ENCODE results near the gene NOL4L. TPM values are rescaled to one million over a fixed set of nuclear protein-coding genes. Genes with fewer than 3 reads are reported as not detected.

Gene NOL4L
- 10.4 TPM for total RNA-seq
- polyA plus RNA-seq (ENCODE audit: insufficient read depth in 1 of 8, insufficient read length in 8 of 8, low replicate concordance in 1 of 8): 10 to 100 TPM; 12.6 to 20.0 (median 16.2) TPM
- long read RNA-seq, donor 1: 0 reads
- long read RNA-seq, donor 2: 0 reads
- long read RNA-seq, donor 3, full-length matches to known transcripts: 7 of 27 reads
- long read RNA-seq, donor 3, partial matches to known transcripts: 20 of 27 reads
- long read RNA-seq, donor 3, other reads (novel, unspliced or antisense): 0 of 27 reads
- long read RNA-seq, donor 4, full-length matches to known transcripts: 1 of 1 reads
- long read RNA-seq, donor 4, partial matches to known transcripts: 0 of 1 reads
- long read RNA-seq, donor 4, other reads (novel, unspliced or antisense): 0 of 1 reads
- long read RNA-seq, donor 5, full-length matches to known transcripts: 3 of 3 reads
- long read RNA-seq, donor 5, partial matches to known transcripts: 0 of 3 reads
- long read RNA-seq, donor 5, other reads (novel, unspliced or antisense): 0 of 3 reads
- long read RNA-seq, donor 6: 0 reads
- long read RNA-seq, donor 7, full-length matches to known transcripts: 1 of 1 reads
- long read RNA-seq, donor 7, partial matches to known transcripts: 0 of 1 reads
- long read RNA-seq, donor 7, other reads (novel, unspliced or antisense): 0 of 1 reads
- long read RNA-seq, donor 8, full-length matches to known transcripts: 1 of 1 reads
- long read RNA-seq, donor 8, partial matches to known transcripts: 0 of 1 reads
- long read RNA-seq, donor 8, other reads (novel, unspliced or antisense): 0 of 1 reads
- long read RNA-seq, donor 9: 0 reads
- long read RNA-seq, donor 10: 0 reads
- long read RNA-seq, donor 11: 0 reads

GRCh38 chr20:32585011-32585585, at the start of gene NOL4L:
TSS of gene NOL4L (minus strand) at chr20:32585333. CDS start at chr20:32584890, 443 bp downstream.
- H3K9me3 ChIP-seq (replicated peaks; ENCODE audit: control insufficient read depth, low read depth, low read length): no peaks in the 10 kb centered on the region
- H3K36me3 ChIP-seq (ENCODE audit: control insufficient read depth, insufficient read depth, low read length): no peaks in the 10 kb centered on the region
- peak; percentile 69 for DNase-seq
- H3K27me3 ChIP-seq (ENCODE audit: control insufficient read depth, insufficient read depth, low read length): peaks cover 34% of the 10 kb centered on the region
- under 1% methylated on average over 57 of the region's 80 CpGs for WGBS (ENCODE audit: insufficient coverage)
- no peak within 1 kb of the TSS for H3K27ac ChIP-seq (ENCODE audit: low read length)
- H3K4me1 ChIP-seq (ENCODE audit: control insufficient read depth, insufficient read depth, low read length): peaks cover 33% of the 10 kb centered on the region
- H3K4me3 ChIP-seq (ENCODE audit: low read length): peak within 1 kb of the TSS; percentile 59

- H3K4me1 ChIP-seq (ENCODE audit: control insufficient read depth, insufficient read depth, low read length): peaks cover 19% of the 10 kb centered on the region
- no peak overlapping the region for H3K4me3 ChIP-seq (ENCODE audit: low read length)
- no peak overlapping the region for H3K27ac ChIP-seq (ENCODE audit: low read length)
- no peak for DNase-seq
- 64% methylated on average over 19 of the region's 19 CpGs for WGBS (ENCODE audit: insufficient coverage)
- H3K9me3 ChIP-seq (replicated peaks; ENCODE audit: control insufficient read depth, low read depth, low read length): no peaks in the 10 kb centered on the region
- no peaks in the 10 kb centered on the region for H3K36me3 ChIP-seq (ENCODE audit: control insufficient read depth, insufficient read depth, low read length)
- H3K27me3 ChIP-seq (ENCODE audit: control insufficient read depth, insufficient read depth, low read length): peaks cover 6% of the 10 kb centered on the region
Observed at GRCh38 chr20:32634041-32634805, 49.1 kb upstream of the NOL4L start.

GRCh38 chr20:32632461-32633354, 47.6 kb upstream of the NOL4L start:
- DNase-seq: no peak
- 75% methylated on average over 10 of the region's 16 CpGs for WGBS (ENCODE audit: insufficient coverage)

GRCh38 chr20:32631933-32632460, 46.9 kb upstream of the NOL4L start:
- 71% methylated on average over 5 of the region's 9 CpGs for WGBS (ENCODE audit: insufficient coverage)

More at GRCh38 chr20:32632461-32633354, 47.6 kb upstream of the NOL4L start:
- Histone ChIP-seq H3K4me1 (ENCODE audit: control insufficient read depth, insufficient read depth, low read length) (peaks cover 23% of the 10 kb centered on the region), H3K36me3 (ENCODE audit: control insufficient read depth, insufficient read depth, low read length) (no peaks in the 10 kb centered on the region), H3K9me3 (replicated peaks; ENCODE audit: control insufficient read depth, low read depth, low read length) (no peaks in the 10 kb centered on the region), H3K27ac (ENCODE audit: low read length) (no peak overlapping the region), H3K27me3 (ENCODE audit: control insufficient read depth, insufficient read depth, low read length) (peaks cover 7% of the 10 kb centered on the region), H3K4me3 (ENCODE audit: low read length) (no peak overlapping the region)

GRCh38 chr20:32629813-32630212, 44.7 kb upstream of the NOL4L start:
- H3K27ac ChIP-seq (ENCODE audit: low read length): no peak overlapping the region

More at GRCh38 chr20:32631933-32632460, 46.9 kb upstream of the NOL4L start:
- Histone ChIP-seq H3K4me3 (ENCODE audit: low read length) (no peak overlapping the region), H3K4me1 (ENCODE audit: control insufficient read depth, insufficient read depth, low read length) (peaks cover 30% of the 10 kb centered on the region), H3K27ac (ENCODE audit: low read length) (no peak overlapping the region), H3K27me3 (ENCODE audit: control insufficient read depth, insufficient read depth, low read length) (peaks cover 7% of the 10 kb centered on the region), H3K9me3 (replicated peaks; ENCODE audit: control insufficient read depth, low read depth, low read length) (no peaks in the 10 kb centered on the region), H3K36me3 (ENCODE audit: control insufficient read depth, insufficient read depth, low read length) (no peaks in the 10 kb centered on the region)
- DNase-seq: no peak

GRCh38 chr20:32628960-32629530, 43.9 kb upstream of the NOL4L start:
- peaks cover 4% of the 10 kb centered on the region for H3K27me3 ChIP-seq (ENCODE audit: control insufficient read depth, insufficient read depth, low read length)
- no peak for DNase-seq
- 66% methylated on average over 5 of the region's 7 CpGs for WGBS (ENCODE audit: insufficient coverage)

More at GRCh38 chr20:32629813-32630212, 44.7 kb upstream of the NOL4L start:
- Histone ChIP-seq H3K4me3 (ENCODE audit: low read length) (no peak overlapping the region), H3K9me3 (replicated peaks; ENCODE audit: control insufficient read depth, low read depth, low read length) (no peaks in the 10 kb centered on the region), H3K27me3 (ENCODE audit: control insufficient read depth, insufficient read depth, low read length) (peaks cover 7% of the 10 kb centered on the region), H3K36me3 (ENCODE audit: control insufficient read depth, insufficient read depth, low read length) (no peaks in the 10 kb centered on the region), H3K4me1 (ENCODE audit: control insufficient read depth, insufficient read depth, low read length) (peaks cover 27% of the 10 kb centered on the region)
- 100% methylated on average over 8 of the region's 13 CpGs for WGBS (ENCODE audit: insufficient coverage)
- DNase-seq: no peak

GRCh38 chr20:32626859-32627636, 41.9 kb upstream of the NOL4L start:
- H3K4me1 ChIP-seq (ENCODE audit: control insufficient read depth, insufficient read depth, low read length): peaks cover 20% of the 10 kb centered on the region
- no peaks in the 10 kb centered on the region for H3K36me3 ChIP-seq (ENCODE audit: control insufficient read depth, insufficient read depth, low read length)
- peak; percentile 44 for DNase-seq
- peaks cover 3% of the 10 kb centered on the region for H3K27me3 ChIP-seq (ENCODE audit: control insufficient read depth, insufficient read depth, low read length)
- H3K27ac ChIP-seq (ENCODE audit: low read length): peak overlapping the region; percentile 79
- 36% methylated on average over 21 of the region's 26 CpGs for WGBS (ENCODE audit: insufficient coverage)
- H3K4me3 ChIP-seq (ENCODE audit: low read length): no peak overlapping the region
- no peaks in the 10 kb centered on the region for H3K9me3 ChIP-seq (replicated peaks; ENCODE audit: control insufficient read depth, low read depth, low read length)

More at GRCh38 chr20:32628960-32629530, 43.9 kb upstream of the NOL4L start:
- Histone ChIP-seq H3K27ac (ENCODE audit: low read length) (no peak overlapping the region), H3K36me3 (ENCODE audit: control insufficient read depth, insufficient read depth, low read length) (no peaks in the 10 kb centered on the region), H3K9me3 (replicated peaks; ENCODE audit: control insufficient read depth, low read depth, low read length) (no peaks in the 10 kb centered on the region), H3K4me3 (ENCODE audit: low read length) (no peak overlapping the region), H3K4me1 (ENCODE audit: control insufficient read depth, insufficient read depth, low read length) (peaks cover 23% of the 10 kb centered on the region)

GRCh38 chr20:32626407-32626806, 41.3 kb upstream of the NOL4L start:
- 93% methylated on average over 2 of the region's 3 CpGs for WGBS (ENCODE audit: insufficient coverage)
- H3K27ac ChIP-seq (ENCODE audit: low read length): no peak overlapping the region
- no peaks in the 10 kb centered on the region for H3K36me3 ChIP-seq (ENCODE audit: control insufficient read depth, insufficient read depth, low read length)
- no peak for DNase-seq
- peaks cover 20% of the 10 kb centered on the region for H3K4me1 ChIP-seq (ENCODE audit: control insufficient read depth, insufficient read depth, low read length)
- no peaks in the 10 kb centered on the region for H3K9me3 ChIP-seq (replicated peaks; ENCODE audit: control insufficient read depth, low read depth, low read length)
- peaks cover 3% of the 10 kb centered on the region for H3K27me3 ChIP-seq (ENCODE audit: control insufficient read depth, insufficient read depth, low read length)
- no peak overlapping the region for H3K4me3 ChIP-seq (ENCODE audit: low read length)
